Loucy (cell line): ENCODE results near the gene MRPL34.

Source experiments
- H2AFZ ChIP-seq: fragments of 200-600 bp; sonication (generic); 2 replicates; pipeline ENCODE4 v1.6.0; 2016; ENCODE audit warnings: antibody characterized with exemption, mild to moderate bottlenecking, low read length, moderate library complexity
- H3F3A ChIP-seq: fragments of 200-600 bp; 2 replicates; pipeline ENCODE4 v1.6.0; 2016; ENCODE audit warnings: antibody characterized with exemption, low read depth, mild to moderate bottlenecking
- H3K27me3 ChIP-seq: fragments of 200-600 bp; sonication (generic); 2 replicates; pipeline ENCODE4 v1.6.1; 2014; ENCODE audit warnings: low read length, mild to moderate bottlenecking; ENCODE audit not compliant: insufficient read depth, poor library complexity, severe bottlenecking
- H3K36me3 ChIP-seq: fragments of 200-600 bp; sonication (generic); 2 replicates; pipeline ENCODE4 v1.6.1; 2016; ENCODE audit warnings: low read length; ENCODE audit not compliant: insufficient read depth
- H3K4me1 ChIP-seq: fragments of 200-600 bp; sonication (generic); 2 replicates; pipeline ENCODE4 v1.5.1; 2014; ENCODE audit warnings: low read length, mild to moderate bottlenecking; ENCODE audit not compliant: insufficient read depth, poor library complexity, severe bottlenecking
- H3K4me2 ChIP-seq: fragments of 200-600 bp; sonication (generic); 2 replicates; pipeline ENCODE4 v1.6.0; 2014; ENCODE audit warnings: antibody characterized with exemption, low read length, low read depth, mild to moderate bottlenecking; ENCODE audit not compliant: poor library complexity, severe bottlenecking
- H3K4me3 ChIP-seq: fragments of 200-600 bp; sonication (generic); 2 replicates; pipeline ENCODE4 v1.5.1; 2014; ENCODE audit warnings: low read length, mild to moderate bottlenecking, mixed read lengths; ENCODE audit not compliant: poor library complexity, severe bottlenecking
- H3K79me2 ChIP-seq: fragments of 200-600 bp; sonication (generic); 2 replicates; pipeline ENCODE4 v1.6.1; 2014; ENCODE audit warnings: low read length; ENCODE audit not compliant: insufficient read depth
- H3K9ac ChIP-seq: fragments of 200-600 bp; sonication (generic); 2 replicates; pipeline ENCODE4 v1.6.0; 2014; ENCODE audit warnings: mild to moderate bottlenecking, low read depth, low read length, moderate library complexity; ENCODE audit not compliant: poor library complexity, severe bottlenecking
- H3K9me2 ChIP-seq: fragments of 200-600 bp; sonication (generic); replicated peaks from 2 replicates; pipeline ENCODE4 v1.6.1; 2016; ENCODE audit warnings: low read depth, low read length, mixed read lengths
- H3K9me3 ChIP-seq: fragments of 200-600 bp; sonication (generic); 2 replicates; pipeline ENCODE4 v1.6.1; 2014; ENCODE audit warnings: mild to moderate bottlenecking, antibody characterized with exemption, low read length, low read depth; ENCODE audit not compliant: insufficient read depth
- H4K20me1 ChIP-seq: fragments of 200-600 bp; sonication (generic); 2 replicates; pipeline ENCODE4 v1.6.0; 2014; ENCODE audit warnings: antibody characterized with exemption, low read length, mild to moderate bottlenecking; ENCODE audit not compliant: insufficient read depth, poor library complexity, severe bottlenecking
- CTCF ChIP-seq: fragments of 200-600 bp; sonication (generic); conservative IDR thresholded peaks from 2 replicates; pipeline ENCODE4 v1.5.1; 2014; ENCODE audit warnings: mild to moderate bottlenecking, antibody characterized with exemption, low read length
- EZH2phosphoT487 ChIP-seq: fragments of 200-600 bp; IDR thresholded peaks from 2 replicates; pipeline ENCODE4 v1.6.1; 2018; ENCODE audit warnings: antibody characterized with exemption, mild to moderate bottlenecking, moderate library complexity, borderline replicate concordance

Gene MRPL34

GRCh38 chr19:17322854-17323253 lies 17.2 kb downstream of the MRPL34 start:
- no peak for TF ChIP-seq CTCF
- TF ChIP-seq EZH2phosphoT487, result no peak
- no peaks in the 10 kb centered on the region for H3K27me3 ChIP-seq
- H3K4me1 ChIP-seq, result no peaks in the 10 kb centered on the region
- no peaks in the 10 kb centered on the region for H3K79me2 ChIP-seq
- H4K20me1 ChIP-seq, result no peaks in the 10 kb centered on the region
- no peak overlapping the region for H3K9ac ChIP-seq
- H3K36me3 ChIP-seq, result peaks cover 31% of the 10 kb centered on the region; the same call in 1 of the 2 replicates
- no peak overlapping the region for H3K4me3 ChIP-seq
- H2AFZ ChIP-seq, result no peak overlapping the region
- H3K9me3 ChIP-seq, result no peaks in the 10 kb centered on the region
- H3K9me2 ChIP-seq, result no peaks in the 10 kb centered on the region
- H3K4me2 ChIP-seq, result no peak overlapping the region
- no peaks in the 10 kb centered on the region for H3F3A ChIP-seq

- no peak overlapping the region for H3K4me3 ChIP-seq
- H3K27me3 ChIP-seq, result no peaks in the 10 kb centered on the region
- TF ChIP-seq CTCF, result no peak
- H2AFZ ChIP-seq, result no peak overlapping the region
- no peaks in the 10 kb centered on the region for H3K9me3 ChIP-seq
- no peaks in the 10 kb centered on the region for H3K9me2 ChIP-seq
- H3K79me2 ChIP-seq, result no peaks in the 10 kb centered on the region
- H3K9ac ChIP-seq, result no peak overlapping the region
- no peaks in the 10 kb centered on the region for H4K20me1 ChIP-seq
- no peaks in the 10 kb centered on the region for H3F3A ChIP-seq
- H3K4me2 ChIP-seq, result no peak overlapping the region
- no peaks in the 10 kb centered on the region for H3K4me1 ChIP-seq
- peaks cover 31% of the 10 kb centered on the region; the same call in 1 of the 2 replicates for H3K36me3 ChIP-seq
Observed at GRCh38 chr19:17323300-17323963, 17.8 kb downstream of the MRPL34 start.

- Histone ChIP-seq H3K36me3 (peaks cover 29% of the 10 kb centered on the region; the same call in 1 of the 2 replicates), H3K9me3 (no peaks in the 10 kb centered on the region), H3K27me3 (no peaks in the 10 kb centered on the region), H3K4me1 (no peaks in the 10 kb centered on the region), H2AFZ (no peak overlapping the region), H3K4me2 (no peak overlapping the region), H3K9ac (no peak overlapping the region), H4K20me1 (no peaks in the 10 kb centered on the region), H3K4me3 (no peak overlapping the region), H3K79me2 (no peaks in the 10 kb centered on the region), H3K9me2 (no peaks in the 10 kb centered on the region), H3F3A (no peaks in the 10 kb centered on the region)
- TF ChIP-seq CTCF, result no peak
Observed at GRCh38 chr19:17323964-17324332, 18.3 kb downstream of the MRPL34 start.
